ENCODE measurements around the gene NEURL1.

DNA sequence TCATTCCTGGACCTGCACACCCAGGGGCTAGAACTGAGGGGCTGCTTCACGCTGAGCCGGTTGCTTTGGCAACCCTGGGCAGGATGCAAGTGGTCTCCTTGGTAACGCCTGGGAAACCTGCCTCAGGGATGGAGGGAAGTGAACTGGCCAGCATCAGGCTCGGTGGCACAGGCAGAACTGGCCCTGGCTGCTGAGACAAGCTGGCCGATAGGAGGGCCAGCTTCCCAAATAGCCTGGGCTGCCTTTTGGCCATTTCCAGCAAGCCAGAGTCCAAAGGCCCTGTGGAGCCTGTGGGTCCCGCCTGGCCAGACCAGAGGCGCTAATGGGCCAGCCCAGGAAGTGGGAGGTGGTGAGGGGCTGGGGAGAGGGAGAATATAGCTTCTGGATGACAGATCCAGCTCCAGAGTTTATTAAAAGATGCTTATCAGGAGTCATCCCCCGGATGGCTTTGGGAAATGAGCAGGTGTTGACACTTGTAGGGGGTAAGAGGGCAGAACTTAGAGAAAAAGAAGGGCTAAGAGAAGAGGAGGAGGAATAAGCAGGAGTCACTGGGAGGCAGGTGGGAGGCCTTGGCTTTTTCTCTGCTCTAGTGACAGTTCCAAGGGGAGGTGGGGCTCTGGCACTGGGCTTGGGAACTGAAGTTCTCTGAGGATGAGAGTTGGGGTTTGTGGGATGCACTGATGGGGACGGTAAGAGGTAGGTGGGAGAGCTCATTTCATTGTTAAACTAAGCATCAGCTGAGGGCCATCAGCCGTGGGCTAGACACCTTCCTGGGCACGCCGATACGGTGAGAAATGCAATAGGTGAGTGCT is 9.6 kb downstream of the NEURL1 start:
- TF ChIP-seq, protein P1, sequence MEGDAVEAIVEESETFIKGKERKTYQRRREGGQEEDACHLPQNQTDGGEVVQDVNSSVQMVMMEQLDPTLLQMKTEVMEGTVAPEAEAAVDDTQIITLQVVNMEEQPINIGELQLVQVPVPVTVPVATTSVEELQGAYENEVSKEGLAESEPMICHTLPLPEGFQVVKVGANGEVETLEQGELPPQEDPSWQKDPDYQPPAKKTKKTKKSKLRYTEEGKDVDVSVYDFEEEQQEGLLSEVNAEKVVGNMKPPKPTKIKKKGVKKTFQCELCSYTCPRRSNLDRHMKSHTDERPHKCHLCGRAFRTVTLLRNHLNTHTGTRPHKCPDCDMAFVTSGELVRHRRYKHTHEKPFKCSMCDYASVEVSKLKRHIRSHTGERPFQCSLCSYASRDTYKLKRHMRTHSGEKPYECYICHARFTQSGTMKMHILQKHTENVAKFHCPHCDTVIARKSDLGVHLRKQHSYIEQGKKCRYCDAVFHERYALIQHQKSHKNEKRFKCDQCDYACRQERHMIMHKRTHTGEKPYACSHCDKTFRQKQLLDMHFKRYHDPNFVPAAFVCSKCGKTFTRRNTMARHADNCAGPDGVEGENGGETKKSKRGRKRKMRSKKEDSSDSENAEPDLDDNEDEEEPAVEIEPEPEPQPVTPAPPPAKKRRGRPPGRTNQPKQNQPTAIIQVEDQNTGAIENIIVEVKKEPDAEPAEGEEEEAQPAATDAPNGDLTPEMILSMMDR (IDR thresholded peaks at IDR 0.05; ENCODE audit: poor library complexity): no peak
- no peak for TF ChIP-seq EZH2phosphoT487 (IDR thresholded peaks at IDR 0.05; ENCODE audit: low read depth, severe bottlenecking, unreplicated experiment)

Measured in hepatocyte (in vitro differentiated cells).